ENCODE results near the gene PPP2R1B. TPM values are rescaled to one million over a fixed set of nuclear protein-coding genes. Genes with fewer than 3 reads are reported as not detected.

PPP2R1B gene
- total and polyA plus RNA-seq, 2 donors (not counting 1 experiment from before 2014, with no cell fraction given), result 8.2 to 37.0 TPM

GRCh38 chr11:111739299-111739698, 26.9 kb downstream of the PPP2R1B start:
- H3K27ac ChIP-seq (ENCODE audit: low read length in 2 of 2), result no peak overlapping the region
- ATAC-seq (ENCODE audit: low read depth) (no peak), DNase-seq (no peak)
- no peaks in the 10 kb centered on the region for H3K27me3 ChIP-seq (replicated peaks in 1 of 4; ENCODE audit: control extremely low read depth in 1 of 4, control insufficient read depth in 3 of 4, insufficient read depth in 4 of 4, low read length in 3 of 4)
- Mint-ChIP-seq H3K27ac (no peak overlapping the region), H3K4me1 (peaks cover 2% of the 10 kb centered on the region), H3K9me3 (ENCODE audit: insufficient read depth) (no peaks in the 10 kb centered on the region), H3K4me3 (no peak overlapping the region), H3K27me3 (no peaks in the 10 kb centered on the region)
- ChIA-PET POLR2A (no interaction called here), CTCF (interaction anchor here (1.1 kb wide), 1 partner anchor 38 kb away, joined by 3 read pairs; no protein-coding TSS in a partner anchor)
- H3K36me3 ChIP-seq (replicated peaks in 1 of 2; ENCODE audit: control extremely low read depth in 1 of 2, control insufficient read depth in 1 of 2, extremely low read depth in 1 of 2, insufficient read depth in 2 of 2, low read length in 1 of 2), result peaks cover 12 to 37% of the 10 kb centered on the region in 2 experiments
- H3K79me2 ChIP-seq (ENCODE audit: control insufficient read depth, insufficient read depth, low read length), result no peaks in the 10 kb centered on the region
- intact Hi-C loops (cut with micrococcal nuclease), result no loop called here
- H3K9ac ChIP-seq (ENCODE audit: low read length), result no peak overlapping the region
- H3K4me2 ChIP-seq (replicated peaks; ENCODE audit: low read depth, low read length, poor library complexity, severe bottlenecking), result no peak overlapping the region
- no peaks in the 10 kb centered on the region for H4K20me1 ChIP-seq (ENCODE audit: control insufficient read depth, insufficient read depth, low read length, poor library complexity, severe bottlenecking)
- no CpG with 5 or more reads among the region's 2 CpGs for WGBS (ENCODE audit: insufficient coverage)
- TF ChIP-seq CTCF (IDR thresholded peaks at IDR 0.05) (no peak), EZH2 (IDR thresholded peaks at IDR 0.05; ENCODE audit: borderline replicate concordance, insufficient read depth, low read depth, low read length, poor library complexity, severe bottlenecking) (no peak)
- H2AFZ ChIP-seq (ENCODE audit: insufficient read depth, low read depth, low read length, poor library complexity, severe bottlenecking), result no peak overlapping the region
- no peaks in the 10 kb centered on the region for H3K9me3 ChIP-seq (ENCODE audit: control extremely low read depth in 1 of 3, control insufficient read depth in 2 of 3, insufficient read depth in 1 of 3, low read length in 2 of 3)
- H3K4me1 ChIP-seq (ENCODE audit: control insufficient read depth in 2 of 2, insufficient read depth in 2 of 2, low read length in 2 of 2), result no peaks in the 10 kb centered on the region
- no peak overlapping the region for H3K4me3 ChIP-seq (ENCODE audit: control extremely low read depth in 1 of 5, extremely low read depth in 1 of 5, insufficient read depth in 1 of 5, low read depth in 2 of 5, low read length in 4 of 5)

GRCh38 chr11:111737444-111738210, 28.6 kb downstream of the PPP2R1B start:
- H3K9me3 ChIP-seq (ENCODE audit: control extremely low read depth in 1 of 3, control insufficient read depth in 2 of 3, insufficient read depth in 1 of 3, low read length in 2 of 3), result no peaks in the 10 kb centered on the region
- no peak overlapping the region for H3K27ac ChIP-seq (ENCODE audit: low read length in 2 of 2)
- H3K4me3 Mint-ChIP-seq, result no peak overlapping the region
- no peak overlapping the region for H3K9ac ChIP-seq (ENCODE audit: low read length)
- no peaks in the 10 kb centered on the region for H3K27me3 Mint-ChIP-seq
- H3K27ac Mint-ChIP-seq, result no peak overlapping the region
- no peak for ATAC-seq (ENCODE audit: low read depth)
- no peak overlapping the region for H3K4me2 ChIP-seq (replicated peaks; ENCODE audit: low read depth, low read length, poor library complexity, severe bottlenecking)
- H3K9me3 Mint-ChIP-seq (ENCODE audit: insufficient read depth), result no peaks in the 10 kb centered on the region
- 91% methylated on average over 12 of the region's 14 CpGs for whole genome bisulfite sequencing (ENCODE audit: insufficient coverage)
- peaks cover 2% of the 10 kb centered on the region for H3K4me1 Mint-ChIP-seq
- no peaks in the 10 kb centered on the region for H4K20me1 ChIP-seq (ENCODE audit: control insufficient read depth, insufficient read depth, low read length, poor library complexity, severe bottlenecking)
- H3K4me3 ChIP-seq (ENCODE audit: control extremely low read depth in 1 of 5, extremely low read depth in 1 of 5, insufficient read depth in 1 of 5, low read depth in 2 of 5, low read length in 4 of 5), result no peak overlapping the region
- intact Hi-C loops (cut with micrococcal nuclease), result no loop called here
- H2AFZ ChIP-seq (ENCODE audit: insufficient read depth, low read depth, low read length, poor library complexity, severe bottlenecking), result no peak overlapping the region
- no peaks in the 10 kb centered on the region for H3K79me2 ChIP-seq (ENCODE audit: control insufficient read depth, insufficient read depth, low read length)
- no peaks in the 10 kb centered on the region for H3K27me3 ChIP-seq (replicated peaks in 1 of 4; ENCODE audit: control extremely low read depth in 1 of 4, control insufficient read depth in 3 of 4, insufficient read depth in 4 of 4, low read length in 3 of 4)
- peaks cover 6 to 26% of the 10 kb centered on the region in 2 experiments for H3K36me3 ChIP-seq (replicated peaks in 1 of 2; ENCODE audit: control extremely low read depth in 1 of 2, control insufficient read depth in 1 of 2, extremely low read depth in 1 of 2, insufficient read depth in 2 of 2, low read length in 1 of 2)
- CTCF ChIA-PET, result no interaction called here
- no peak for DNase-seq
- POLR2A ChIA-PET, result no interaction called here
- TF ChIP-seq EZH2 (IDR thresholded peaks at IDR 0.05; ENCODE audit: borderline replicate concordance, insufficient read depth, low read depth, low read length, poor library complexity, severe bottlenecking), result no peak
- no peak for TF ChIP-seq CTCF (IDR thresholded peaks at IDR 0.05)
- H3K4me1 ChIP-seq (ENCODE audit: control insufficient read depth in 2 of 2, insufficient read depth in 2 of 2, low read length in 2 of 2), result no peaks in the 10 kb centered on the region
